DOHH2 (cell line): Measurements from ENCODE around the gene AP2M1.

Experiments
- EZH2phosphoT487 ChIP-seq: fragments of 200-600 bp; sonication (generic); IDR thresholded peaks from 2 replicates; pipeline ENCODE4 v1.6.1; 2017; ENCODE audit warnings: borderline replicate concordance, mild to moderate bottlenecking, antibody characterized with exemption, low read length, moderate library complexity, mixed read lengths
- TF ChIP-seq, protein P1 (sequence below): fragments of 200-600 bp; sonication (generic); IDR thresholded peaks from one replicate; pipeline ENCODE4 v1.5.1; 2014; ENCODE audit warnings: antibody characterized with exemption, mild to moderate bottlenecking, low read depth, low read length; ENCODE audit not compliant: poor library complexity, severe bottlenecking

DNA sequence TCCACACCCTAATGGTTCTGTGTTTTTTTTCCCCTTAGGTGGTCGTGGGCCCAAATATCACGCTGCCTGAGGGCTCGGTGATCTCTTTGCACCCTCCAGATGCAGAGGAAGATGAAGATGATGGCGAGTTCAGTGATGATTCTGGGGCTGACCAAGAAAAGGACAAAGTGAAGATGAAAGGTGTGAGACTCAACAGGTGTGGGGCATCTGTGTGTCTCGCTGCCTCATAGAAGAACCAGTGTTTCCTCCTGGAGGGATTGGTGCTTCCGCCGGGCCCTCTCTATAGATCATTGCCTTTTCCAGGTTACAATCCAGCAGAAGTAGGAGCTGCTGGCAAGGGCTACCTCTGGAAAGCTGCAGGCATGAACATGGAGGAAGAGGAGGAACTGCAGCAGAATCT lies 32.5 kb upstream of the AP2M1 start:
- TF ChIP-seq, protein P1, sequence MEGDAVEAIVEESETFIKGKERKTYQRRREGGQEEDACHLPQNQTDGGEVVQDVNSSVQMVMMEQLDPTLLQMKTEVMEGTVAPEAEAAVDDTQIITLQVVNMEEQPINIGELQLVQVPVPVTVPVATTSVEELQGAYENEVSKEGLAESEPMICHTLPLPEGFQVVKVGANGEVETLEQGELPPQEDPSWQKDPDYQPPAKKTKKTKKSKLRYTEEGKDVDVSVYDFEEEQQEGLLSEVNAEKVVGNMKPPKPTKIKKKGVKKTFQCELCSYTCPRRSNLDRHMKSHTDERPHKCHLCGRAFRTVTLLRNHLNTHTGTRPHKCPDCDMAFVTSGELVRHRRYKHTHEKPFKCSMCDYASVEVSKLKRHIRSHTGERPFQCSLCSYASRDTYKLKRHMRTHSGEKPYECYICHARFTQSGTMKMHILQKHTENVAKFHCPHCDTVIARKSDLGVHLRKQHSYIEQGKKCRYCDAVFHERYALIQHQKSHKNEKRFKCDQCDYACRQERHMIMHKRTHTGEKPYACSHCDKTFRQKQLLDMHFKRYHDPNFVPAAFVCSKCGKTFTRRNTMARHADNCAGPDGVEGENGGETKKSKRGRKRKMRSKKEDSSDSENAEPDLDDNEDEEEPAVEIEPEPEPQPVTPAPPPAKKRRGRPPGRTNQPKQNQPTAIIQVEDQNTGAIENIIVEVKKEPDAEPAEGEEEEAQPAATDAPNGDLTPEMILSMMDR = no peak
- no peak for TF ChIP-seq EZH2phosphoT487
